ENCODE measurements around the gene EIPR1.

DNA sequence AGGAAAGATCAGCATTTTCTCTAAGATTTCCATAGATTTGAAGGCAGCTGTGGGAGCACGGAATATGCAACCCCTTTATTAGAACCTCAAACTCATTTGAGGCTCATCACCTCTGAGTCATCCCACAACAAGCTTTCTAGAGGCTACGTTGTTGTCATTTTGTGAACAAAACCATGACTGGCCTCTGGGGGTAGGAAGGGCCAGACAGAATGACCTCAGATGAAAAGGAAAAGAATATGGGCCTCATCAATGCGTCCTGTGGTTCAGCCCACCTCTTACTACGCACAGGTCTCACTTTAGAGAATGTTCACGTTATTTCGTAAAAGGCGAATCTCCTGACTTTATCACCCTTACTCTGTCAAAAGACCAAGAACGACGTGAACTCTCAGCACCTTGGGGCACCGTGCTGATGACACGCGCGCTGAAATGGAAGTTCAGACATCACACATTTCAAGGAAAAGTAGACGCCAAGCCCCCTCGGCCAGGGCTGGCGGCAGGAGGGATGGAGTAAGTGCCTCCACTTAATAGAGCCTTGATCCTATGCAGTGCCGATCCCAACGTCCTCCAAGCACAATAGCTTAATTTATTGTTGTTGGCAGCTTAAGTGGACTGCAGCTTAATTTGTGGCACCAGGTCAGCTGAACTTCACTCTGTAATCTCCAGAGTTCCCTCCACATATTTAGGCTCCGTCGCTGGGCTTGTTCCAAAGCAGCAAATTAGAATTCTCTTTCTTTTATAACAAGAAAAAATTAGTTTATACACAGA, 208.3 kb downstream of the EIPR1 start:
- TF ChIP-seq, protein P1, sequence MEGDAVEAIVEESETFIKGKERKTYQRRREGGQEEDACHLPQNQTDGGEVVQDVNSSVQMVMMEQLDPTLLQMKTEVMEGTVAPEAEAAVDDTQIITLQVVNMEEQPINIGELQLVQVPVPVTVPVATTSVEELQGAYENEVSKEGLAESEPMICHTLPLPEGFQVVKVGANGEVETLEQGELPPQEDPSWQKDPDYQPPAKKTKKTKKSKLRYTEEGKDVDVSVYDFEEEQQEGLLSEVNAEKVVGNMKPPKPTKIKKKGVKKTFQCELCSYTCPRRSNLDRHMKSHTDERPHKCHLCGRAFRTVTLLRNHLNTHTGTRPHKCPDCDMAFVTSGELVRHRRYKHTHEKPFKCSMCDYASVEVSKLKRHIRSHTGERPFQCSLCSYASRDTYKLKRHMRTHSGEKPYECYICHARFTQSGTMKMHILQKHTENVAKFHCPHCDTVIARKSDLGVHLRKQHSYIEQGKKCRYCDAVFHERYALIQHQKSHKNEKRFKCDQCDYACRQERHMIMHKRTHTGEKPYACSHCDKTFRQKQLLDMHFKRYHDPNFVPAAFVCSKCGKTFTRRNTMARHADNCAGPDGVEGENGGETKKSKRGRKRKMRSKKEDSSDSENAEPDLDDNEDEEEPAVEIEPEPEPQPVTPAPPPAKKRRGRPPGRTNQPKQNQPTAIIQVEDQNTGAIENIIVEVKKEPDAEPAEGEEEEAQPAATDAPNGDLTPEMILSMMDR (IDR thresholded peaks at IDR 0.05 in 2 of 3, conservative IDR thresholded peaks at IDR 0.05 in 1 of 3; ENCODE audit: control insufficient read depth in 2 of 3, extremely low read depth in 1 of 3, insufficient read depth in 1 of 3, low read depth in 3 of 3, low read length in 3 of 3) = no peak
- TF ChIP-seq KAT2A (conservative IDR thresholded peaks at IDR 0.05; ENCODE audit: control insufficient read depth, low read depth, low read length) (no peak), RELA (IDR thresholded peaks at IDR 0.05; ENCODE audit: borderline replicate concordance, partially characterized antibody) (no peak), CHD4 (IDR thresholded peaks at IDR 0.05) (no peak), BRCA1 (IDR thresholded peaks at IDR 0.05; ENCODE audit: low read depth, low read length) (no peak), POU2F2 (IDR thresholded peaks at IDR 0.05; ENCODE audit: borderline replicate concordance, low read depth, low read length) (no peak), GABPA (IDR thresholded peaks at IDR 0.05; ENCODE audit: low read depth) (no peak), YY1 (IDR thresholded peaks at IDR 0.05; ENCODE audit: low read depth, low read length) (no peak), STAT1 (conservative IDR thresholded peaks at IDR 0.05) (no peak), POLR2A (IDR thresholded peaks at IDR 0.05; ENCODE audit: low read depth, low read length) (no peak)
